Gastroesophageal sphincter (tissue), 3 donors: ENCODE measurements around the gene KASH5.

Experiments
- CTCF ChIP-seq, 4 experiments: fragments of 200-600 bp in 2 of 4; fragments of 450-650 bp in 2 of 4; sonication (generic) in 1 of 4; IDR thresholded peaks; one replicate each; pipeline ENCODE4 v1.5.1; 2017 to 2019; ENCODE audit warnings: antibody characterized with exemption in 4 of 4, mild to moderate bottlenecking in 2 of 4, moderate library complexity in 2 of 4
- POLR2A ChIP-seq, 2 donors: fragments of 450-650 bp; IDR thresholded peaks; one replicate each; pipeline ENCODE4 v1.6.1; 2017; ENCODE audit warnings: antibody characterized with exemption in 2 of 2, mild to moderate bottlenecking in 2 of 2, moderate library complexity in 1 of 2
- POLR2AphosphoS5 ChIP-seq: sonication (generic); formaldehyde crosslinking; IDR thresholded peaks from one replicate; pipeline ENCODE4 v1.6.1; 2017; ENCODE audit warnings: antibody characterized with exemption

- no peak for TF ChIP-seq CTCF (IDR thresholded peaks at IDR 0.05)
- no peak for TF ChIP-seq POLR2A (IDR thresholded peaks at IDR 0.05)
- no peak for TF ChIP-seq POLR2AphosphoS5
Observed at GRCh38 chr19:49432141-49433073, 44.4 kb downstream of the KASH5 start.
